ENCODE results near the gene FRA10AC1. TPM values are rescaled to one million over a fixed set of nuclear protein-coding genes. Genes with fewer than 3 reads are reported as not detected.

FRA10AC1 gene
- total and polyA plus RNA-seq, 12 donors: 3.3 to 73.4 (median 13.4) TPM

DNA sequence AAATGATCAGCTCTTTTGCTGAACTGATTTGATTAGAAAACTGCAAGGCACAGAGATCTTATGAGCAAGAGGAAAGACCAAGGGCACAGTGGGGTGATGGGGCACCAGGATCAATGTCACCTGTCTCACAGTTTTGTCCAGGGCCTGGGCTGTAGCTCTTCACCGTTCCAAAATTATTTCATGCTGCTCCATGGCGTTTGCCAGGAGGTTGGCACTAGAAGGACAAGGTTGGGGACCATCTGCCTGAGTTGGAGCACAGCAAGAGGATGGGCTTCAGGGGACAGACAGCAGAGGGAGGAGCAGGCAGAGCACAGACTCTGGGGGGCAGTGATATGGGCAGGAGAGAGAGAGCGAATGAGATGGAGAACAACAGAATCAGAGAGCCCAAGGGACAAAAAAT, 17.5 kb upstream of the FRA10AC1 start:
- Histone ChIP-seq H3K27ac (no peak overlapping the region), H3K4me3 (no peak overlapping the region), H3K9me3 (replicated peaks in 1 of 3) (no peaks in the 10 kb centered on the region), H3K27me3 (no peaks in the 10 kb centered on the region), H3K36me3 (replicated peaks in 1 of 2) (no peaks in the 10 kb centered on the region), H3K4me1 (replicated peaks in 1 of 2) (no peaks in the 10 kb centered on the region)
- WGBS, 4 donors: 56 to 72% (median 65%) methylated on average over 3 of the region's 3 CpGs
- TF ChIP-seq, protein P1, sequence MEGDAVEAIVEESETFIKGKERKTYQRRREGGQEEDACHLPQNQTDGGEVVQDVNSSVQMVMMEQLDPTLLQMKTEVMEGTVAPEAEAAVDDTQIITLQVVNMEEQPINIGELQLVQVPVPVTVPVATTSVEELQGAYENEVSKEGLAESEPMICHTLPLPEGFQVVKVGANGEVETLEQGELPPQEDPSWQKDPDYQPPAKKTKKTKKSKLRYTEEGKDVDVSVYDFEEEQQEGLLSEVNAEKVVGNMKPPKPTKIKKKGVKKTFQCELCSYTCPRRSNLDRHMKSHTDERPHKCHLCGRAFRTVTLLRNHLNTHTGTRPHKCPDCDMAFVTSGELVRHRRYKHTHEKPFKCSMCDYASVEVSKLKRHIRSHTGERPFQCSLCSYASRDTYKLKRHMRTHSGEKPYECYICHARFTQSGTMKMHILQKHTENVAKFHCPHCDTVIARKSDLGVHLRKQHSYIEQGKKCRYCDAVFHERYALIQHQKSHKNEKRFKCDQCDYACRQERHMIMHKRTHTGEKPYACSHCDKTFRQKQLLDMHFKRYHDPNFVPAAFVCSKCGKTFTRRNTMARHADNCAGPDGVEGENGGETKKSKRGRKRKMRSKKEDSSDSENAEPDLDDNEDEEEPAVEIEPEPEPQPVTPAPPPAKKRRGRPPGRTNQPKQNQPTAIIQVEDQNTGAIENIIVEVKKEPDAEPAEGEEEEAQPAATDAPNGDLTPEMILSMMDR (IDR thresholded peaks at IDR 0.05): no peak
- no peak for TF ChIP-seq POLR2A (IDR thresholded peaks at IDR 0.05)
- intact Hi-C loops (cut with DNase I): loop anchor here in 1 of 2 donors (10.0 kb wide), 1 partner anchor 85 kb away; no protein-coding TSS in a partner anchor
- no peak for DNase-seq

DNA sequence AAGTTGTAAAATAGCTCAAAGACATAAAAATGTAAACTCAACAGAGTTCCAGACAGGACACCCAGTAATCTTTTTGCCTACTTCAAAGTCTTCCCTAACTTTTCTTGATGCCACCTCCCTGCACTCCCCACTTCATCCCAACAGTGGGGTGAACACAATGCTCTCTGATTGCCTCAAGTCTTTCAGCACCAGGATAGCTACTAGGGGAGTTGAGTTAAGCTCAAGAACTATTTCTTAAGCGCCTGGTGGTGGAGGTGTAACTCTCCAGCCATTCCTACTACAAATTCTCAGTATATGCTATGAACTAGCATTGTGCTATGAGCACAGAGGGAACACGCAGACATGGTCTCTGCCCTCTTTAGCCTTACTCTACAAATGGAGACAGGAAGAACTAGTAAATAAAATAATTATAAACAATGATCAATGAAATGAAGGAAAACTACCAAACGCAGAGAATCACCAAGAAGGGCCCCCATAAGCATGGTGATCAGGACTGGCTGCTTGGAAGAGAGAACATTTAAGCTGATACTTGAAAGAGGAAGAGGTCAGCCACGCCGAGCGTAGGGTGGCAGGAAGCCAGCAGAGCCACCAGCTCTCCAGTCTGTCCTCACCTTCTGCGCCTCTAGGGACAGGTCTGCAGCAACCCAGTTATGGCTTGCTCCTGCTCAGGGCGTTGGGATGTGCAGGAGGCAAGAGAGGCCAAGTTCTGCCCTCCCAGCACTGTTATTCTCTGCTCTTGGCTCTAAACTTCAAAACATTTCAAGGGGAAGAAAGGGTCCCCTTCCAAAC, 16.7 kb upstream of the FRA10AC1 start:
- Histone ChIP-seq H3K4me1 (replicated peaks in 1 of 2) (no peaks in the 10 kb centered on the region), H3K9me3 (replicated peaks in 1 of 3) (no peaks in the 10 kb centered on the region), H3K4me3 (no peak overlapping the region), H3K27ac (no peak overlapping the region), H3K27me3 (no peaks in the 10 kb centered on the region), H3K36me3 (replicated peaks in 1 of 2) (no peaks in the 10 kb centered on the region)
- 60 to 75% (median 64%) methylated on average over 7 to 8 of the region's 8 CpGs for WGBS, 4 donors
- DNase-seq: peak in 1 of 7 donors; percentile 17
- TF ChIP-seq, protein P1 (IDR thresholded peaks at IDR 0.05): no peak
- no peak for TF ChIP-seq POLR2A (IDR thresholded peaks at IDR 0.05)
- intact Hi-C loops (cut with DNase I): loop anchor here in 1 of 2 donors (10.0 kb wide), 1 partner anchor 86 kb away; no protein-coding TSS in a partner anchor

DNA sequence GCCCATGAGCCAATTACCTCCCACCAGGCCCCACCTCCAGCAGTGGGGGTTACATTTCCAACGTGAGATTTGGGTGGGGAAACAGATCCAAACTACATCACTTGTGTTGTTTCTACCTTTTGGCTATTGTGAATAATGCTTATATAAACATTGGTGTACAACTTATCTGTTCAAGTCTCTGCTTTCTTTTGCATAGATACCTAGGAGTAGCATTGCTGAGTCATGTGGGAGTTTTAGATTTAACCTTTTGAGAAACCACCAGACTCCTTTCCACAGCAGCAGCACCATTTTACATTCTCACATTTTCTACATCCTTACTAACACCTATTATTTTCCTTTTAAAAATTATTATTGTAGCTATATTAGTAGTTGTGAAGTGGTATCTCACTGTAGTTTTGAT, 14.4 kb upstream of the FRA10AC1 start:
- intact Hi-C loops (cut with DNase I): loop anchor here in 1 of 2 donors (10.0 kb wide), 1 partner anchor 88 kb away; no protein-coding TSS in a partner anchor
- WGBS, 4 donors: 36 to 44% (median 40%) methylated on average over 1 of the region's 1 CpG

DNA sequence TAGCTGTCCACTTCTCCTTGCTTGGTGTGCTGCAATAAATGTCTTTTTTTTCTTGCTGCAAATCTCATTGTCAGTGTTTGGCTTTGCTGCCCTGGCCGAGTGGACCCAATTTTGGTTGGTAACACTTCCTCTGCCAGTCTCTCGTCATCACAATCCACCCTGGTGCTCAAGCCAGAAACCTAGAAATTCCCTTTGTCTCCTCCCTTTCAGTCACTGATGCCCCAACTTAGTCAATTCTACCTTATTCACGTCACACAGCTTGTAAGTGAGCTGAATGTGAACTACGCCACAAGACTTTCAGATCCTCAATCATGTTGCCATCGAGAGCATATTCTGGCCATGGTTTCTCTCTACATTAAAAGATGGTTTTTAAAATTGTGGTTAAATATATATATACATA, 13.0 kb upstream of the FRA10AC1 start:
- 72 to 81% (median 76%) methylated on average over 5 of the region's 5 CpGs for WGBS, 4 donors
- TF ChIP-seq, protein P1 (IDR thresholded peaks at IDR 0.05): no peak
- TF ChIP-seq POLR2A (IDR thresholded peaks at IDR 0.05): no peak
- intact Hi-C loops (cut with DNase I): loop anchor here in 1 of 2 donors (10.0 kb wide), 1 partner anchor 89 kb away; no protein-coding TSS in a partner anchor
- DNase-seq: no peak
- H3K9me3 ChIP-seq (replicated peaks in 1 of 3): no peaks in the 10 kb centered on the region
- H3K27ac ChIP-seq: no peak overlapping the region
- no peaks in the 10 kb centered on the region for H3K27me3 ChIP-seq
- H3K4me3 ChIP-seq: no peak overlapping the region
- no peaks in the 10 kb centered on the region for H3K4me1 ChIP-seq (replicated peaks in 1 of 2)
- H3K36me3 ChIP-seq (replicated peaks in 1 of 2): no peaks in the 10 kb centered on the region

More for the DNA sequence above, 14.4 kb upstream of the FRA10AC1 start:
- Histone ChIP-seq H3K4me3 (no peak overlapping the region), H3K36me3 (replicated peaks in 1 of 2) (no peaks in the 10 kb centered on the region), H3K4me1 (replicated peaks in 1 of 2) (no peaks in the 10 kb centered on the region), H3K27me3 (no peaks in the 10 kb centered on the region), H3K9me3 (replicated peaks in 1 of 3) (no peaks in the 10 kb centered on the region), H3K27ac (no peak overlapping the region)
- no peak for DNase-seq
- TF ChIP-seq, protein P1 (IDR thresholded peaks at IDR 0.05): no peak
- no peak for TF ChIP-seq POLR2A (IDR thresholded peaks at IDR 0.05)
